ENCODE measurements around the gene SIX4. TPM values are rescaled to one million over a fixed set of nuclear protein-coding genes. Genes with fewer than 3 reads are reported as not detected.

Gene SIX4
- polyA plus RNA-seq, 3 donors = not detected

DNA sequence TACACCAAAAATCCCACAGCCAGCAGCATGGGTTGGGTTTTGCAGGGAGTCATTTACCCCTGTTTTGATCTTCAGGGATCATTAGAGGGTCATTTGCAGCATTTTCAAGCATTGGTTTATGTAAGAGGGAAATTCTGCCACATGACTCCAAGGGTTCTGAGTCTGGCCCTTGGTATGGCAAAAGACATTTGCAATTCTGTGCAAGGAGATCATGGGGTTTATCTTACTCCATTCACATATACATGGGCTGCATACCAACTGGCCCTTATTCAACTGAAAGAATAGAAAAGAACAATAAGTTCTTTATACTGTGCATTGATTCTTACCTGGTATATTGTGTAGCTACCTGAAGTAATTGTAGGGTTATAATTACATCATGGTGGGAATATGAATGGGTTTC lies 13.7 kb downstream of the SIX4 start:
- H3K36me3 Mint-ChIP-seq = no peaks in the 10 kb centered on the region
- Histone ChIP-seq H3K9me3 (replicated peaks in 1 of 2; ENCODE audit: control insufficient read depth in 1 of 2, insufficient read depth in 1 of 2, low read length in 2 of 2) (no peaks in the 10 kb centered on the region), H3K79me2 (ENCODE audit: insufficient read depth, low read length) (no peaks in the 10 kb centered on the region), H3K4me2 (replicated peaks; ENCODE audit: extremely low read depth, low read length, poor library complexity, severe bottlenecking) (no peak overlapping the region), H3K4me3 (replicated peaks in 1 of 3; ENCODE audit: low read depth in 2 of 3, low read length in 3 of 3) (no peak overlapping the region), H3K27ac (ENCODE audit: low read depth in 1 of 2, low read length in 2 of 2) (no peak overlapping the region), H4K20me1 (ENCODE audit: insufficient read depth, low read length) (no peaks in the 10 kb centered on the region), H2AFZ (ENCODE audit: insufficient read depth, low read depth, low read length, poor library complexity, severe bottlenecking) (no peak overlapping the region), H3K9ac (ENCODE audit: insufficient read depth, low read length, poor library complexity, severe bottlenecking) (no peak overlapping the region), H3K4me1 (ENCODE audit: control insufficient read depth in 1 of 2, insufficient read depth in 2 of 2, low read length in 2 of 2) (no peaks in the 10 kb centered on the region), H3K36me3 (replicated peaks in 1 of 2; ENCODE audit: control insufficient read depth in 1 of 2, insufficient read depth in 2 of 2, low read length in 2 of 2) (no peaks in the 10 kb centered on the region), H3K27me3 (ENCODE audit: control insufficient read depth in 2 of 2, insufficient read depth in 2 of 2, low read length in 2 of 2) (peaks cover 32 to 38% of the 10 kb centered on the region in 2 donors)
- TF ChIP-seq CTCF (IDR thresholded peaks at IDR 0.05) = no peak
- no peak overlapping the region for H3K4me3 Mint-ChIP-seq
- DNase-seq = no peak
- H3K27ac Mint-ChIP-seq = no peak overlapping the region
- H3K4me1 Mint-ChIP-seq = no peaks in the 10 kb centered on the region
- intact Hi-C loops (cut with micrococcal nuclease) = no loop called here
- peaks cover 0 to 2% (median 0%) of the 10 kb centered on the region in 7 donors for H3K9me3 Mint-ChIP-seq
- H3K27me3 Mint-ChIP-seq (ENCODE audit: low read depth in 3 of 3) = peaks cover 17 to 31% (median 25%) of the 10 kb centered on the region in 3 donors

- WGBS (ENCODE audit: insufficient coverage) = 100% methylated on average over 3 of the region's 3 CpGs
- Histone ChIP-seq H3K36me3 (replicated peaks in 1 of 2; ENCODE audit: control insufficient read depth in 1 of 2, insufficient read depth in 2 of 2, low read length in 2 of 2) (no peaks in the 10 kb centered on the region), H3K4me2 (replicated peaks; ENCODE audit: extremely low read depth, low read length, poor library complexity, severe bottlenecking) (no peak overlapping the region), H3K9me3 (replicated peaks in 1 of 2; ENCODE audit: control insufficient read depth in 1 of 2, insufficient read depth in 1 of 2, low read length in 2 of 2) (no peaks in the 10 kb centered on the region), H3K27ac (ENCODE audit: low read depth in 1 of 2, low read length in 2 of 2) (no peak overlapping the region), H4K20me1 (ENCODE audit: insufficient read depth, low read length) (no peaks in the 10 kb centered on the region), H3K4me1 (ENCODE audit: control insufficient read depth in 1 of 2, insufficient read depth in 2 of 2, low read length in 2 of 2) (no peaks in the 10 kb centered on the region), H3K27me3 (ENCODE audit: control insufficient read depth in 2 of 2, insufficient read depth in 2 of 2, low read length in 2 of 2) (peaks cover 24 to 25% of the 10 kb centered on the region in 2 donors), H3K4me3 (replicated peaks in 1 of 3; ENCODE audit: low read depth in 2 of 3, low read length in 3 of 3) (no peak overlapping the region), H3K9ac (ENCODE audit: insufficient read depth, low read length, poor library complexity, severe bottlenecking) (no peak overlapping the region), H2AFZ (ENCODE audit: insufficient read depth, low read depth, low read length, poor library complexity, severe bottlenecking) (no peak overlapping the region), H3K79me2 (ENCODE audit: insufficient read depth, low read length) (no peaks in the 10 kb centered on the region)
- H3K27me3 Mint-ChIP-seq (ENCODE audit: low read depth in 3 of 3) = peaks cover 7 to 24% (median 13%) of the 10 kb centered on the region in 3 donors
- H3K36me3 Mint-ChIP-seq = no peaks in the 10 kb centered on the region
- no peak for DNase-seq
- intact Hi-C loops (cut with micrococcal nuclease) = no loop called here
- TF ChIP-seq CTCF (IDR thresholded peaks at IDR 0.05) = no peak
- H3K9me3 Mint-ChIP-seq = peaks cover 0 to 4% (median 0%) of the 10 kb centered on the region in 7 donors
- H3K27ac Mint-ChIP-seq = no peak overlapping the region
- no peaks in the 10 kb centered on the region for H3K4me1 Mint-ChIP-seq
- peak overlapping the region in 1 of 2 donors; percentile 43 for H3K4me3 Mint-ChIP-seq
Measured at GRCh38 chr14:60707858-60708257, 16.3 kb downstream of the SIX4 start.

Measured in CD14-positive monocyte (primary cell).